ENCODE results near the gene AOPEP.
"Not testable (repeated sequence)": the region's sequence is repeated elsewhere in the genome, so short reads cannot be mapped to it uniquely, and the experiment has no call there.

The AOPEP gene

DNA sequence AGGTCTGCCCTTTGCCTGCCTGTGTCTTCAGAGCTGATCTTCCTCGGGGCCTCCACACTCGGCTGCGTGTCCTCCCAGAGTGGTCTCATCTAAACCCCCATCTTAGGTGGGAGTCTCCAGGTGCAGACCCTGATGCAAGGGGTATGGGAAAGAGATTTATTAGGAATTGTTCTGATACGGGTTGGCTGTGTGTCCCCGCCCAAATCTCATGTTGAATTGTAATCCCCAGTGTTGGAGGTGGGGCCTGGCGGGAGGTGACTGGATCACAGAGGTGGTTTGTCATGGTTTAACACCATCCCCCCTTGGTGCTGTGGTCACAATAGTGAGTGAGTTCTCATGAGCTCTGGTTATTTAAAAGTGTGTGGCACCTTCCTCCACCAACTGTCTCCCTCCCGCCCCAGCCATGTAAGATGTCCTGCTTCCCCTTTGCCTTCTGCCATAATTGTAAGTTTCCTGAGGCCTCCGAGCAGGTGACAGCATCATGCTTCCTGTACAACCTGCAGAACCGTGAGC is 208.4 kb downstream of the AOPEP start:
- no peak for DNase-seq (ENCODE audit: low read depth)

DNA sequence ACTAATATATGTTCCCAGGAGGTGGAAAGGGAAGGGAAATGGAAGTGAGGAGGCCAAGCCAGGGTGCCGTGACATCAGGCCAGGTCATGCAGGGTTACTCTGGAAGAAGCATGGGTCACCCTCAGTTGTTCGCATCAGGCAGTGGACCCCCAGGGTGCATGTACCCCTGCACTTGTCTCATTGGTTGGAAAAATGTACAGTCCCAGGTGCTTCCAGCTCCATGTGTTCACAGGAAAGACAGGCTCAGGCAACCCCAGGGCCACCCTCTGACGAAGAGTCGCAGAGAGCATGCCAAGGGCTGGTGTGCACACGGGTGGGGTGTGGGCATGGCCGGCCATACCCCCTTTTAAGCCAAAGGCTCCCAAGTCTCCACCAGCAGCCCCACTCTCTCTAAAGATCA is 208.9 kb downstream of the AOPEP start:
- DNase-seq (ENCODE audit: low read depth): no peak

DNA sequence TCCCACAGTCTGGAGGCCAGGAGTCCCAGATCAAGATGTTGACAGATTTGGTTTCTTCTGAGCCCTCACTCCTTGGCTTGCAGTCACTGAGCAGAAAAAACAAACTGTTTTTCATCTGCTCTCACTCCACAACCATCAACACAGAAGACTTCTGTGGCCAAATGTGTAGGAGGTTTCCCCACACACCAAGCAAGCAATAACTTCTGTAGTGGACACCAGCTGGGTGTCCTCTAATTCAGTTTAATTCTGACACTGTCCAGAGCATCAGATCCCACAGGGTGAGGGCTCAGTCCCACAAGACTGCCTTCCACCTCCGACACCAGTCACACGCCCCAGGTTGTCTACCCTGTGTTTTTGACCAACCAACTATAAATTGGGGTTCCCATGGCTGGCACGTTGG is 209.9 kb downstream of the AOPEP start:
- no peak for DNase-seq (ENCODE audit: low read depth)

DNA sequence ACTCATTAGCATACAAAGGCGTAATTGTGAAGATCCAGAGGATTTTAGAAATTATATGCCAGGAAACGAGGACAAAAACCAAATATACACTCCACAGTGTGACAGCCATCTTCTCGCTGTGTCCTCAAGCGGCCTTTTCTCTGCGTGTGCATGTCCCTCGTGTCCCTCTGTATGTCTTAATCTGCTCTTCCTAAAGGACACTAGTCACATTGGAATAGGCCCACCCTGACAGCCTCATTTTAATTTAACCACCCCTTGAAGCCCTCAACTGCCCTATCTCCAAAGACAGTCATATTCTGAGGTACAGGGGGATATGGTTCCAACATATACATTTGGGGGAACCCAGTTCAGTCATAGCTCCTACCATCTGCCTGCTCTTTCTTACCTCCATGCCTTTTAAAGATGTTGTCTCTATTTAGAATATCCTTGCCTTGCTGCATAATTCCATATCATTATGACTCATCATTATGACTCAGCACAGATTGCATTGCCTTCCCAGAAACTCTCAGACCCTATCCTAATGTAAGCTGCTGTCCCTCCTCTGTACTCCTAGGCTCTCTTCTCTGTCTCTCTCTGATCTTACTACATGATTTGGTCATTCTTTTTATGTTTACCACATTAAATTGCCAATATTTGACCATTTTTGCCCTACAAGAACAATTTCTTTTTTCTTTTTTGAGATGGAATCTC is 210.9 kb downstream of the AOPEP start:
- no peak for DNase-seq (ENCODE audit: low read depth)

DNA sequence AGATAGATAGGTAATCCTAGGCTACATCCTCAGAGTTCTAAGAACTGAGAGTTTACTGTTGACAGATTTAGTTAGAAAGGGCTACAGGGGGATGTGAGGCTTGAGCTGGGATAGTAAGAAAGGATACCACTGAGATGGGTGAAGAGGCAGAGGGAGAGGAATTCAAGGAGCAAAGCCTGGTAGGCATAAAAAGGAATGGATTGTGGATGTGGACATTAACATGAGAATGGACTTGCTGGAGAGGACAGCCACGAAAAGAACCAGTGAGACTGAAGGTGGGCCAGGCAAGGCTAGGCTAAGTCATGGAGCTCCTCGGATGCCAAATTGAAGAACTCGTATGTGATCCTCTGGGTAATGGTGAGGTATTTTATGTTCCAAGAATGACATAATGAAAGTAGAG is 211.9 kb downstream of the AOPEP start:
- no peak for DNase-seq (ENCODE audit: low read depth)

DNA sequence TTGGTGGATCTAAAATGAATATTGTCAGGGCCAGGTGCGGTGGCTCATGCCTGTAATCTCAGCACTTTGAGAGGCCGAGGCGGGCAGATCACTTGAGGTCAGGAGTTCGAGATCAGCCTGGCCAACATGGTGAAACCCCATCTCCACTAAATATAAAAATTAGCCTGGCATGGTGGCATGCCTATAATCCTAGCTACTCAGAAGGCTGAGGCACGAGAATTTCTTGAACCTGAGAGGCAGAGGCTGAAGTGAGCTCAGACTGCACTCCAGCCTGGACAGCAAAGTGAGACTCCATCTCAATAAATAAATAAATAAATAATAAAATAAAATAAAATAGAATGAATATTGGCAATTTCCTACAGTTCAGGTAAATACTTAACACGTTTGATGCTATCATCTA is 213.8 kb downstream of the AOPEP start:
- DNase-seq (ENCODE audit: low read depth): not testable (repeated sequence)

DNA sequence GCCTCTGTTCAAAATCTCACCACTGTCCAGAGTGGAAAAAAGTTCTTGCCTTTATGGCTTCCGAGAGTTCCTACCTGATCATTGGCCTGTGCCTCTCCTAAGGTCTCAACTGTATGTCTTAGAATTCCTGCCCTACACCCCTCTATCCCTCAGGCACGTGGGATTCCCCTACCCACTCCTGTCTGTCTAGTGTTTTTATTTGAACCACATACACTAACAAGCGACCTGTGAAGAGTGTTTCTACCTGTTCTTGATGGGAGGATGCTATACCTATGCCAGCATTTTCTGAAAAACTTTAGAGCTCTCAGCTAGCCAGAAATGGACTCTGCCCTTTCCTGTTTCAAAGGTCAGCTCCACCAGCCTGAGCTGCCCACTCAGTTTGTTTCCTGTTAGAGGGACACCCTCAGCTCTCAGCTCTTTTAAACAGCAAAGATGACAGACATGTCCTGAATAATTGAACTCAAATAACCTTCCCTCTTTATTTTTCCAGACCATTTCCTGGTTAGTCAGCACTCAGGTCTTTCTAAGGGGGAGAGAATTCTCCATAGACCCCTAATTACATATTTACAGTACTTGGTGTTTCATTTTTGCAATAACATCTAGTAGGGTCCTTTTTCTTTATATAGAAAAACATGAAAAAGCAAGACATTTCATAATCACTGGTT is 214.8 kb downstream of the AOPEP start:
- no peak for DNase-seq (ENCODE audit: low read depth)

DNA sequence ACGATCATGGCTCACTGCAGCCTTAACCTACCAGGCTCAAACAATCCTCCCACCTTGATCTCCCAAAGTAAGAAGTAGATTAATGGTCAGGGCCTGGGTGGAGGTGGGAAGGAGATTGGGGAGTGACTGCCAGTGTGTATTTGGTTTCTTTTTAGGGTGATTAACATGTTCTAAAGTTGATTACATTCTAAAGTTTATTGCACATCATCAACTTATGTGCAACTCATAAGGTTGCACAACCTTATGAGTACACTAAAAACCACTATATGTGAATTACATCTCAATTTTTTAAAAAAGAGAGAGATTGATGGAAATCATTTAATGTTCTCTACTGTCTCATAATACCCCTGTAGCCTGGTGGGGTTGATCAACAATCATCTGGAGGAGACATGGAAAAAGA is 218.1 kb downstream of the AOPEP start:
- DNase-seq (ENCODE audit: low read depth): no peak

DNA sequence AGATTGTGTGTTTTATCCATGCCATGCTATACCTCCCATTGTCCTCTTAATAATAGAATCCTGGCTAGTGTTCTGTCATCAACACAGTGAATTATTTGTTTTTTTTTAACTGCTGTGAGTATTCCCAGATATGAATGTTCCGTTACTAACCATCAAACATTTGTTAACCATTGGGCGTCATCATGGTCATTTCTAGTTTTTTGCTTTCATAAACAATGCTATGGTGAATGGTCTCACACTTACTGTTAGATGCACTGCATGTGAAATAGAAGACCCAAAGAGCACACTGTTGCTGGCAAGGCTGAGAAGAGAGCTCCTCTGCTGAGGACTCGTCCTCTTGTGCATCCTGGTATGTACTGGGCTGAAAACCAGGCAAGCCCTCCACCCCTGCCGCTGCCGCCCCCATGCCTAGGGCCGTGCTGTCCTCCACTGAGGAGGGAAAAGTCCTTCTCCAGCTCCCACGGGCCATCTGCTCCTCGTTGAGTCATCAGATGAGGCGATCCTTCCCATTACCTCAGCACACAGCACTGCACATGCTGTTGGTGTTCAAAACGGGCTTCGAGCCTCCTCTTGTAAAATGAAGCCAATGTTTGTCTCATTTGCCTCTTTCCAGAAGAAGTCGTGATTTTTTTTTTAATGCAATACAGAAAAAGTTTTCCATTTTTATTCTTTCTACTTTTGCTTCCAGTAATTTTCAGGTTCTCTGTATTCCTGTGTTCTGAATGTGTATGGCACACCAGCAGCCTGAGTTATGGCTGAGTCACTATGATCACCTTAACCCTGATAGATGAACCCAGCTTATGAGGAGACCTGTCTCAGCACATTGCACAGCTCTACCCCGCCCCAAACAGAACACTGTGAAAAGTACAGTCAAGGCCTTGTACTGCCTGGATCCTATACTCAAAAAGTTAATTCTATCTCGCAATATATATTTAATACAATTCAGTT is 219.0 kb downstream of the AOPEP start:
- no peak for DNase-seq (ENCODE audit: low read depth)

DNA sequence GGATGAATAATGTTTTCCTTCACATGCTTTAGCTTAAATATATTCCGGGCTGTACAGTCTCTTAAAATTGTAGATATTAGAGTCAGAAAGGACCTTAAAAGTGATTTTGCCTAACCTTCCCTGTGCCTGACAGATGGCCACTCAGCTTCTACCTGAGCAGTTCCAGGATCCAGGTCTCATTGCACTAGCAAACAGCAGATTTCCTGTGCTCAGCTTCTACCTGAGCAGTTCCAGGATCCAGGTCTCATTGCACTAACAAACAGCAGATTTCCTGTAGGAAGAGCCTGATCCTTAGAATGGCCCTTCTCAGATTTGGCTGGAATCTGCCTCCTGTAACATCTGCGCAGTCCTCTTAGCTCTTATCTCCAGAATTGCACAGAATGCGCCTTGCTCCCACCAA is 219.8 kb downstream of the AOPEP start:
- DNase-seq (ENCODE audit: low read depth): no peak

DNA sequence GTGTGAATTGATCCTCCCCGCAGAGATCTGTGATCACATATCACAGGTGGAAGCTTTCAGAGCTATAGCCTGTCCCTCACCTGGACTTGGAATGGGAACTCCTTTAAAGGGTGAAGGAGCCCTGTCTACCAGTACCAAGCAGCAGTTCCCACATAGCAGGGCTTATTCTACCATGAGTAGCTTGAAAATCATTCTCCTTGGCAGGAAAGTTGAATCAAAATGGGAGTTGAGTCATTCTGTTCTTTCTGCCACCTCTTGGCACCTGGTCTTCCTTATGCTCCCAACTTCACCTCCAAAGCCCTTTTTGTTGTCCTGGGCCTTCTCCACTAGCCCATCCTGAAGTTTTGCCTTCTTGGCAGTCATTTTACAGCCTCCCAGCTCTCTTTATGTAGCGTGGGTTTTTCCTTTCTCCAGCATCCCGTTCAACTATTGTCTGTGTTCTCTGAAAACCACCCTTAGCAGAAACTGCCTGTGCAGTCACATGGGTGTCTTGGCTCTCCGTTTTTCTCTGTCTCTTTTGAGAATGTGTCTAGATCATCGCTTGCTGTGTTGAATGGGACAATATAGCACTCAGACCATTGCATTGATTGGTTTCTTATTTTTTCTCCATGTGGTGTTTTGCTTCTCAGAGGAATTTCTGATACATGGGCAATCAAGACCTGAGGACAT is 222.2 kb downstream of the AOPEP start:
- no peak for DNase-seq (ENCODE audit: low read depth)

DNA sequence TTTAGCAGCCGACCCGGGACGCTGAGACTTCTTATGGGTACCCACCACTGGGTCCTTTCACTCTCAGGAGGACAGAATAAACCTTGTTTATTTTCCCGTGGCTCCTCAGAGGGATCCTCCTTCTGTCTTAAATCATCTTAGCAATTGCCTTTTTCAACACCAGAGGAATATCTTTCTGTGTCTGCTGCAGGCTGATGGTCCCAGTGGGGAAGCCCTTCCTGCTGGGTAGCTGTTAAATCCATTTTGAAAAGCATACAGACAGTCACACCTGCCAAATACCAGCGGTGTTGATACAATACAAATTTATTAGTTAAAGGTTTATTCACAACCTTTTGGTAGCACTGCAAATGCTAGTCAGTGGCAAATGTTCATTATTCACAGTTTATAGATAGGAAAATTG is 222.9 kb downstream of the AOPEP start:
- no peak for DNase-seq (ENCODE audit: low read depth)

DNA sequence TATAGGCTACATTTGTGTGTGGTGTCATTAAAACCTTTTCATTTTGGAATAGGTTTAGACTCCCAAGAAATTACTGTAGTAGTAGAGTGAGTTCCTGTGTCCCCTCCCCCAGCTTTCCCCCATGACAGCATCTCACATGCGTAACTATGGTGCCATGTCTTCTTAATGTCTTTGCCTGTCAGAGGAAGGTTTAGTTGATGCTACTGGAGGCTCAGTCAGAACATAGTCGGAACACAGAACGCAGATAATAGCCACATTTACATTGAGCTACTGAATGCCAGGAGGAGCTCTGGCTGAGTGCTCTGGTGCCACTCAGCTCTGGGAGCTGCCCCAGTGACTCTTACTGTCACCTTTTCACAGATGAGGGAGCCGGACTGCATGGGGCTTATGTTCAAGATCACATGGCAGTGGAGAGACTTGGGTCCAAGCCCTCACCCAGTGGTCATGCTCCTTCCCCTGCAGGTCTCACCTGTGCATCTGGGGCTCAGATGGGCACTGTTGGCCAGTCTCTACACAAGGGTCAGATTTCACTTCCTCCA is 223.6 kb downstream of the AOPEP start:
- no peak for DNase-seq (ENCODE audit: low read depth)

DNA sequence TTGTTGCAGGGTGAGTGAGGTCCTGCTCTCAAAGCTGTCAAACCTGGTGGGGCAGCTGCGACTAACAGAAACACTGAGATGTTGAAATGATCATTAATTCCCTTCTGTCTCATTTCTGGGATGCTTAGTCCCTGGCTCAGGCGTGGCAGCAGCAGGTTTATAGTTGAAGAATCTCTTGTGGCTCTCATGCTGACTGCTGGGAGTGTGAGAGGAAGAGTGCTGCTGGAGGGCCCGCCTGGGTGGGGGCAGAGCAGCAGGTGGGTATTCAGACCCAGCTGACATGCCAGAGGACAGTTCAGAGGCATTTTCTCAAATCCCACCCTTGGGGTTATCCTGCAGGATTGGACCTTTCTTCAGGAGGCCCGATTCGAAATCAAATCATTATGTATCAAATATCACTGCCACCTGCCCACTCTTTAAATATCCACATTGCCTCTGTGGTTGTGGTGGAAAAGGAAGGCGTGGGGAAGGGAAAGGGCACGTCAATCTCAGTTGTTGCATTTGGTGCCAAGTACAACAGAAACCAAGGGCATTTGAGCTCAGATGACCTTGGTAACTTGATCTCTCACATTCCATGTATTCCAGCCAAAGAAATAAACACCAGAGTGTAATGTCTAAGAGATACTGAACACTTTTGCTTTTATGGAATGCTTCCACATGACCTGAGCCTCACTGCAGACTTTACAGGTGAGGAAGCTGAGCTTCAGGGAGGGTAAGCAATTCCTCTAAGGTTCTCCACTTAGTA is 224.3 kb downstream of the AOPEP start:
- no peak for DNase-seq (ENCODE audit: low read depth)

DNA sequence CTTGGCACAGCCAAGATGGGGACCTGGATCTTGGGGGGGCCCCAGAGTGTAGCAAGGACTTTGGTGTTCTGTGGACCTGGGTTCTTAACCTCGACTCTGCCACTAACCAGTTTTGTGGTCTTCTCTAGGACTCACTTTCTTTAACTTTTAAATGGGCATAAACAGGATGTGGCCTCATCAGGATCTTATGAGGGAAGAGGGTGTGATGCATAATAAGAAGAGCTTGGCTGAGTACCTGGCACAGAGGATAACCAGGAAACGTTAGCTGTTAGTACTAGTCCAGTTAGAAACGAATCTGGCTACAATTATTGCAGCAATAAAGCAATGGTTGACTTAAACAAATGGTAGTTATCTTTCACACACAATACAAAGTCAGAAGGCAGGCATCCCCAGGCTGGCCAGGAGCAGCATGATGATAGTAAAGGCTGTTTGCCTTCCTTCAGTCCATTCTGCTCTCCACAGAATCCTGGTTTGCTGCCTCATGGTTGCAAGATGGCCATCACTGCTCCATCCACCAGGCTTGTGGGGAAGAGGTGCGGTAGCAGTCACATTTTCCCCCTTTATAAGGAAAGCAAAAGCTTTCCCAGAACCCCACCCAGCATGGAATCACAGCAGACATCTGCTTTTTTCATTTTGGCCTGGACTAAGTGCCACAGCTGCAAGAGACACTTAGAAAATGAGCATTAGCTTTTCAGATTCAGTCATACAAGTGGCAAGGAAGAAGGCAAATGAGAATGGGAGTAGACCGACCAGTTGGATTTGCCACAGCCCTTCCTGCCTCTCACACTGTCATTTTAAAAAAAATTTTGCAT is 225.0 kb downstream of the AOPEP start:
- DNase-seq (ENCODE audit: low read depth): no peak

DNA sequence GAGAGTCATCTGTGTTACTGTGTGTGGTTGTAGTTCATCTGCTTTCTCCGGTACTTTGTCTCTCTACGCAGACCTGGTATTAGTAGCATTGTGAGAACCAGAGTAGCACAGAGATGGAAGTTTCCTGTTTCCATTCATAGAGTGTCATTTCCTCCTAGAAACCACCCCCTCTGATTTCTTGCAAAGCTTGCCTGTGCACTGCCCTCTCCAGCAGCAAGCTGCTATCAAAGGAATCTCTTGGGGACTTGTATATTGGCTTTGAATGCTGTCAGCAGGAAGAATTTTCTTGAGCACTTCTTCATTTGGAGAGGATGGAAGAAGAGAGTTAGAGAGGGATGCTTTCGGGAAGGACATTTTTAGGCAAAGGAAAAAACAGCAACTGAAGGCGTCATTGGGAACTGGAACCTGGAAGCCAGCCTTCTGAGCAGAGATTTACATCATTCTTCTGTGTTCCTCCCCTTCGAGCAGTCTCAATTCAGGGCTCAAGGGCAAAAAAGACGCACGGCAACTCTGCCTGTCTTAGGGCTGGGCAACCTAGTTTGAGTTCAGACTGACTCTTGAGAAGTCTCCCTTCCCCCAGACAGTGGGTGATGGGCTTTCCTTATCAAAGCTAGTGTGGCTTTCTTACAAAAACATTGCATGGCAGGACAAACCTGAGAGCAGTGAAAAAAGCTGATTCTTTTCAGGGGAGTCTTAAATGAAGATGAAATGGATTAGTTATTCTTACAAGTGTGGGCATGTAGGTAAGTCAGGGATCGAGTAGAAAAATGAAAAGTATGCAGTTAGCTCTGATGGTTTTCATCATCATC is 226.3 kb downstream of the AOPEP start:
- DNase-seq (ENCODE audit: low read depth): no peak

DNA sequence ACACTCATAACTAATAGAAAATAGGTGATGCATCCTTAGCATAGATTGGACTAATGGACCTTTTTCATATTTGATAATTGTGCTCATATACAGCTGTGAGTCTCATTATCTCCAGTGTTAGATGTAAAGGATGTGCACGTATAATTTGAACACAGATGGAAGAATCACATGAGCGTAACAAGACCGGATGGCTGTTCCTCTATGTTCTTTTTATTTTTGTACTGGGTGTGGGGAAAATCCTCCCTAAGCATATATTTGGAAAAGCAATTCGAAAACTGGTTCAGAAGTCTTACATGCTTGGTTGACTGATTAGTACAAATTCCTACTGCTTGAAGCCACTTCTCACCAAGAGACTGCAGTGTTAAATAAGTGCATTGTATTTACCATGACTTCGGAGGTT is 230.2 kb downstream of the AOPEP start:
- DNase-seq (ENCODE audit: low read depth): no peak

DNA sequence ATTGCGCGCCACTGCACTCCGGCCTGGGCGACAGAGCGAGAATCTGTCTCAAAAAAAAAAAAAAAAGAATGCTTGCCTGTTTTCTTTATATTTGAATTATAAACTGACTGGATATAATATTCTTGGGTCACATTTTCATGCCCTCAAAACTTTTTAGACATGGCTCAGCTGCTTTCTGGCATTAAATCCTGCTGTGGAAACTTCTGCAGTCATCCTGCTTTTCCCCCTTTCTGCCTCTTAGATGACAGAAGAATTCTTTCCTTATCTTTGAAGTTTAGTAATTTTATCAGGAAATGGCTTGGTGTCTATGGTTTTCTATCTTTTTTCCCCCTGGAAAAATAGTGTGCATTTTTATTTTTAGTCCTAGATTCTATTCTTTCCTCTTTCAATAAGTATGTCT is 234.5 kb downstream of the AOPEP start:
- no peak for DNase-seq (ENCODE audit: low read depth)

DNA sequence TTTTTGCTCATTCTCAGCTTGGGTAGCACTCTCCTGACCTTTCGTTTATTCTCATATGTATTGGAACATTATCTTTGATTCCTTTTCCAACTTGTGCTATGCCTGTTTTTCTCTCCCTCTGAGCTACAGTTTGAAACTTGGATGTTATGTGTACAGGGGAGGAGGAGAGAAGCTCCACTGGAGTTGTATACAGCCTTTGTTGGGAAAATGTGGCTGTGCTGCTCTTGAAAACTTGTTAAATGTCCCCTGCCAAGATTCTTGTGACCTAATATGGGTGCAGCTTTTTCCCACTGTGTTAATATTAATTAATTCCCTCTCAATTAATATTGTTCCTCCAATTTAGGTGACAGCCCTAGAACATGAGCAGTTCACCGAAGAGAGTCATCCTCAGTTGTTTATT is 235.4 kb downstream of the AOPEP start:
- DNase-seq (ENCODE audit: low read depth): no peak
